Subcutaneous abdominal adipose tissue (tissue), 5 donors: Measurements from ENCODE around the gene RBBP4.
"Not testable (repeated sequence)": the region's sequence is repeated elsewhere in the genome, so short reads cannot be mapped to it uniquely, and the experiment has no call there.

Experiments
- H3K27ac ChIP-seq: one replicate; pipeline ENCODE4 v1.7.0; 2013; ENCODE audit warnings: low read depth, mild to moderate bottlenecking, inconsistent platforms, low read length, moderate library complexity
- H3K27me3 ChIP-seq, 5 donors: one replicate each; pipeline ENCODE4 v1.7.0; 2013; ENCODE audit warnings: low read length in 5 of 5, inconsistent platforms in 1 of 5; ENCODE audit not compliant: control insufficient read depth in 5 of 5, insufficient read depth in 4 of 5
- H3K36me3 ChIP-seq, 5 donors: one replicate each; pipeline ENCODE4 v1.7.0; 2013; ENCODE audit warnings: low read length in 5 of 5; ENCODE audit not compliant: control insufficient read depth in 5 of 5, insufficient read depth in 5 of 5
- H3K4me1 ChIP-seq, 5 donors: one replicate each; pipeline ENCODE4 v1.7.0; 2013; ENCODE audit warnings: low read length in 5 of 5, mild to moderate bottlenecking in 3 of 5, moderate library complexity in 1 of 5; ENCODE audit not compliant: control insufficient read depth in 5 of 5, insufficient read depth in 5 of 5
- H3K4me3 ChIP-seq, 5 donors: one replicate each; pipeline ENCODE4 v1.7.0; 2013; ENCODE audit warnings: low read length in 5 of 5, low read depth in 1 of 5
- H3K9ac ChIP-seq, 5 donors: one replicate each; pipeline ENCODE4 v1.7.0; 2013; ENCODE audit warnings: low read length in 5 of 5, mild to moderate bottlenecking in 4 of 5, moderate library complexity in 3 of 5
- H3K9me3 ChIP-seq, 5 donors: one replicate each; pipeline ENCODE4 v1.7.0; 2013; ENCODE audit warnings: low read length in 5 of 5; ENCODE audit not compliant: control insufficient read depth in 5 of 5
- donor health status: healthy.
- donor health status: healthy.
- donor health status: healthy.
- donor health status: healthy.
- donor health status: healthy.

The RBBP4 gene

DNA sequence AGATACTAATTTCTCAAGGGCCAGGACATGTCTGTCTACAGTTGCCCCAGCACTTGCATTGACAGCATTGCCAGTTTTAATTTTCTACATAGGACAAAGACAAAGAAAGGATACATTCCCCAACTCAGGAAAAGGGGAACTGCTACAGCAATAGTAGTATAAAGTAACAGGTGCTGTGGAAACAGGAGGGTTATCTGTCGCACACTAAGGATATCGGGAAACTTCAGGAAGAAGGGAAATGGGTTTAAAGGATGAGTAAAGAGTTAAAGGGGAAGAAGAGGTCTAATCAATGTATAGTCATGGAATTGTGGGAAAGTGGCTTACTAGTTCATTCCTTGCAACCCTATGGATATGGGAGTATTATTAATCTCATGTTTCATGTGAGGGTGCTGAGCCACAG is 35.4 kb downstream of the RBBP4 start:
- Histone ChIP-seq H3K27ac (no peak overlapping the region), H3K4me1 (peaks cover 0 to 21% (median 14%) of the 10 kb centered on the region in 5 donors), H3K36me3 (peaks cover 16 to 41% (median 25%) of the 10 kb centered on the region in 5 donors)

GRCh38 chr1:32693455-32694174 is 42.6 kb downstream of the RBBP4 start:
- Histone ChIP-seq H3K27ac (peak overlapping the region; percentile 30), H3K4me1 (peaks cover 6 to 34% (median 26%) of the 10 kb centered on the region in 5 donors), H3K4me3 (no peak overlapping the region), H3K27me3 (no peaks in the 10 kb centered on the region), H3K9ac (no peak overlapping the region), H3K36me3 (peaks cover 0 to 2% (median 0%) of the 10 kb centered on the region in 5 donors), H3K9me3 (no peaks in the 10 kb centered on the region)

More for the DNA sequence above, 35.4 kb downstream of the RBBP4 start:
- Histone ChIP-seq H3K9ac (no peak overlapping the region), H3K4me3 (no peak overlapping the region), H3K9me3 (no peaks in the 10 kb centered on the region), H3K27me3 (no peaks in the 10 kb centered on the region)

DNA sequence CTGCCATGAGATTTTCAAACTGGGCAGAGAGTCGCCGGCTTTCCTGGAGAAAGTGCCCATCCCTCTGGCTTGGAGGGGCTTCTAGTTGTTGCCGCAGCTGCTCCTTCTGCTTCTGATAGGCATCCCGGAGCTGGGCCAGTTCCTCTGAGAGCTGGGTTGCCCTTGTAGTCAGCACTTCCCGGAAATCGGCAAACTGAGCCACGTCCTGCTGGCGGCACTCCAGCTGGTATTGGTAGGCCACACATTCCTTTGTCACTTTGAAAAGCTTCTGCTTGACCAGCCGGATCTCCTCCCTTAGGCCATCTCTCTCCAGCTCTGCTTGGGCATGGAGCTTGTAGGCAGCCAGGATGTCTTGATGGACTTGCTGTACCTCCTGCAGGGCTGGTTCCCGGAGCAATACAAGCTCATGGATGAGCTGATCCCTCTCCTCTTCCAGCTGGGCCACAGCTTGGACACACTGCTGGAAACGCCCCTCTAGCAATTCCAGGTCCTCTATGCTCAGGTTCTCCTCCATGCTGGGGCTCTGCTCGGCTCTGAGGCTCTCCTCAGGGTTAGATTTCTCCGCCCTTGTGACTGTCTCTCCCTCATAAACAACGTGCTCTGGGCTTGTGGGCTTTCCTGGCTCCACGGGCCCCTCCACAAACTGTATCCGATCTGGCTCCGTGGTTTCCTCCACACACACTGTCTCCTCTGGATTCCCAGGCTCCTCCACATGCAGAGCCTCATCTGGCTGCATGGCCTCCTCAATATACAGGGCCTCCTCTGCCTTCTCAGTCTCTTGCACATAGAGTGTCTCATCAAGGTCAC is 44.3 kb downstream of the RBBP4 start:
- H3K27me3 ChIP-seq: no peaks in the 10 kb centered on the region
- peak overlapping the region in 2 of 5 donors; percentile 59 to 63 for H3K9ac ChIP-seq
- H3K9me3 ChIP-seq: no peaks in the 10 kb centered on the region
- peaks cover 0 to 2% (median 0%) of the 10 kb centered on the region in 5 donors for H3K36me3 ChIP-seq
- peaks cover 6 to 37% (median 28%) of the 10 kb centered on the region in 5 donors for H3K4me1 ChIP-seq
- peak overlapping the region; percentile 67 for H3K27ac ChIP-seq
- H3K4me3 ChIP-seq: peak overlapping the region in 4 of 5 donors; percentile 2 to 25 (median 16)

- Histone ChIP-seq H3K27me3 (no peaks in the 10 kb centered on the region), H3K27ac (peak overlapping the region; percentile 67), H3K36me3 (peaks cover 0 to 2% (median 0%) of the 10 kb centered on the region in 5 donors), H3K4me3 (peak overlapping the region in 1 of 5 donors; percentile 25), H3K4me1 (peaks cover 6 to 38% (median 28%) of the 10 kb centered on the region in 5 donors), H3K9me3 (no peaks in the 10 kb centered on the region), H3K9ac (peak overlapping the region in 1 of 5 donors; percentile 11)
Observed at GRCh38 chr1:32696041-32696440, 45.0 kb downstream of the RBBP4 start.

DNA sequence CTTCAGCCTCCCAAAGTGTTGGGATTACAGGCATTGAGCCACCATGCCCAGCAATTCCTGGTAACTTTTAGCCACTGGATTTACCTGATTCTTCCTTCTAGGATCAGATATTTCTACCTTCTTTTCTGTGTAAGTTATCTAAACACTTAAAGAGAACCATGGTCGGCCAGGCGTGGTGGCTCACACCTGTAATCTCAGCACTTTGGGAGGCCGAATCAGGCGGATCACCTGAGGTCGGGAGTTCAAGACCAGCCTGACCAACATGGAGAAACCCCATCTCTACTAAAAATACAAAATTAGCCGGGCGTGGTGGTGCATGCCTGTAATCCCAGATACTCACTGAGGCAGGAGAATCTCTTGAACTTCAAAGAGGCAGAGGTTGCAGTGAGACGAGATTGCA is 46.0 kb downstream of the RBBP4 start:
- not testable (repeated sequence) for H3K9me3 ChIP-seq, H3K36me3 ChIP-seq, H3K27ac ChIP-seq, H3K9ac ChIP-seq, H3K27me3 ChIP-seq, H3K4me3 ChIP-seq
- H3K4me1 ChIP-seq: peaks cover 6 to 48% (median 38%) of the 10 kb centered on the region in 5 donors

DNA sequence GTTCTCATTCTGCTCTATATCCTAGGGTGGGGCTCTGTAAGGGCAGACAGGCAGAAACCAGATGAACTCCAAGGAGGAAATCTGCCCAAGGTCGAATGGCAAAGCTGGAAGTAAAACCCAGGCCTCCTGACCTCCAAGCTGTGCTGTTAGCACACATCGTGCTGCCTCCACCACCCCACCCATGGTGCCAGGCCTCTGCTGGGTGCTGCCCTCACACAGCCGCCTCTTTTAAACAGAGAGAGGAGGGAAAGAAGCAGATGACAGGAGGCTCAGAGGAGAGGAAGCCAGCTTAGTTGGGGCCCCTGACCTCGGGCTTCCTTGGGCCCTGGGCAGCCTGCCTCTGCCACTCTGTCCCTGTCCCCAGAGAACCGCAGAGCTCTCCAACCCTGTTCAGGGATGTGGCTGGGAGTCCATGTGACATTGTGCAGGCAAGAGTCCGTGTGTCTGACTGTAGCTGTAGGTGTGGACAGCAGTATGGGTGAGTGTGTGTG is 50.5 kb downstream of the RBBP4 start:
- Histone ChIP-seq H3K9me3 (no peaks in the 10 kb centered on the region), H3K27me3 (no peaks in the 10 kb centered on the region), H3K27ac (peak overlapping the region; percentile 74), H3K4me1 (peaks cover 6 to 45% (median 38%) of the 10 kb centered on the region in 5 donors), H3K4me3 (peak overlapping the region; percentile 63 to 83 (median 76)), H3K36me3 (peaks cover 0 to 2% (median 0%) of the 10 kb centered on the region in 5 donors), H3K9ac (peak overlapping the region in 3 of 5 donors; percentile 1 to 67 (median 59))

DNA sequence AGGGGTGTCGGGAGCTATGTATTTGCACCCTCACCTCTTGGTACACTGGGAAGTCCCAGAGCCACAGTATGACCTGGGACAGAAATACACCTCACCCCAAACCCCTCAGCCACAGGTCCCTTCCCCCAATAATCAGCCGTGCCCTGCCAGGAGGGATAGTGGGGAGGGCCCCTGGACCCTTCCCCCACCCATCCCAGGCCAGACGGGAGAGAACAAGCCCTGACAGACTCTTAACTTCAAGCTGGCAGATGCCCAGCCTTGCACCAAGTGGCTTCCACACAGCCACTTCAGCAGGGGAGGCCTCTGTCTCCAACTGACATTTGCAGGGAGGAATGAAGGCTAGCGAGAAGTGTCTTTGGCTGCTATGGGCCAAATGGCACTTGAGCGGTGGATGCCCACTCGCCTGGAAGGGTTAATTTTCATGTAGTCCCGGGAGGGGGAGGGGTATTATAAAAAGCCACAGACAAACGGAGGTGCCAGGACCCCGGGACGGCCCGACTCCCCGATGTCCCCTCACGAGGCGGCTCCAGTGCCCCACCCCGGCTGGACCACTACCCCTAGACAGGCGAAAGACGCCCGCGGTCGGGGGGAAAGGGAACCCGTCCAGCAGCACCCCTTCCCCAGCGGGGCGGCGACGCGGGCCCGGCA is 51.1 kb downstream of the RBBP4 start:
- Histone ChIP-seq H3K9ac (peak overlapping the region in 4 of 5 donors; percentile 59 to 80 (median 69)), H3K4me3 (peak overlapping the region; percentile 63 to 83 (median 76)), H3K9me3 (no peaks in the 10 kb centered on the region), H3K27ac (peak overlapping the region; percentile 74), H3K4me1 (peaks cover 6 to 45% (median 38%) of the 10 kb centered on the region in 5 donors), H3K27me3 (no peaks in the 10 kb centered on the region), H3K36me3 (no peaks in the 10 kb centered on the region)

GRCh38 chr1:32702599-32703478 is 51.8 kb downstream of the RBBP4 start, which contains the start of gene SYNC:
TSS of gene SYNC (minus strand) at chr1:32702770. CDS start at chr1:32702660, 110 bp downstream.
- Histone ChIP-seq H3K27ac (peak within 1 kb of the TSS; percentile 92), H3K36me3 (no peaks in the 10 kb centered on the region), H3K9me3 (no peaks in the 10 kb centered on the region), H3K9ac (peak within 1 kb of the TSS; percentile 59 to 93 (median 71)), H3K27me3 (no peaks in the 10 kb centered on the region), H3K4me3 (peak within 1 kb of the TSS; percentile 74 to 85 (median 79)), H3K4me1 (peaks cover 6 to 45% (median 38%) of the 10 kb centered on the region in 5 donors)
